Right ventricle myocardium inferior (tissue), 1 donor: ENCODE data around the gene TMC1. TPM values are rescaled to one million over a fixed set of nuclear protein-coding genes. Genes with fewer than 3 reads are reported as not detected.
"Not testable (repeated sequence)": the region's sequence is repeated elsewhere in the genome, so short reads cannot be mapped to it uniquely, and the experiment has no call there.

ENCODE experiments used
- ATAC-seq: fragments of 200-7000 bp; cut with Tn5 transposase; one replicate; pipeline ENCODE4 v1.9.1; 2020; ENCODE audit warnings: mild to moderate bottlenecking, moderate library complexity
- DNase-seq: peaks from one replicate; pipeline ENCODE4 v3.0.0; 2021; ENCODE audit errors: missing footprints
- intact Hi-C: fragments of 100-400 bp; cut with DNase I; formaldehyde crosslinking; loops from one replicate; pipeline ENCODE4 v1.11.0; 2022
- total RNA-seq: library from RNA; stranded (reverse); fragmentation: NEBNext Ultra II Directional; extraction: Animal tissue kit (Norgen Biotek cat#: 25700); gene quantifications from one replicate; pipeline ENCODE4 v1.2.1, GENCODE V29; 2021
- donor health status: DM: no; HTN: yes; CAD: no; lungs with severe emphysema.

Gene TMC1
- total RNA-seq, 1 donor from 2014 or later: not detected

DNA sequence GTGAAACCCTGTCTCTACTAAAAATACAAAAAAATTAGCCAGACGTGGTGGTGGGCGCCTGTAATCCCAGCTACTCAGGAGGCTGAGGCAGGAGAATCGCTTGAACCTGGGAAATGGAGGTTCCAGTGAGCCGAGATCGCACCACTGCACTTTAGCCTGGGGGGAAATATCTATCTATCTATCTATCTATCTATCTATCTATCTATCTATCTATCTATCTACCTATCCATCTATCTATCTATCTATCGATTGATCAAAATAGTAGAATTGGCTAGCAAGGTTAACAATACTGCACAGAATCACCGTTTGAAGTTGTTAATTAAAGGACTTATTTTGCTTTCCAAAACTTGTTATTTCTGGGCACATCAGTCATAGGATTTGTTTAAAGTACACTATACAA, 341.4 kb downstream of the TMC1 start:
- ATAC-seq, intact Hi-C loops, DNase-seq: not testable (repeated sequence)

DNA sequence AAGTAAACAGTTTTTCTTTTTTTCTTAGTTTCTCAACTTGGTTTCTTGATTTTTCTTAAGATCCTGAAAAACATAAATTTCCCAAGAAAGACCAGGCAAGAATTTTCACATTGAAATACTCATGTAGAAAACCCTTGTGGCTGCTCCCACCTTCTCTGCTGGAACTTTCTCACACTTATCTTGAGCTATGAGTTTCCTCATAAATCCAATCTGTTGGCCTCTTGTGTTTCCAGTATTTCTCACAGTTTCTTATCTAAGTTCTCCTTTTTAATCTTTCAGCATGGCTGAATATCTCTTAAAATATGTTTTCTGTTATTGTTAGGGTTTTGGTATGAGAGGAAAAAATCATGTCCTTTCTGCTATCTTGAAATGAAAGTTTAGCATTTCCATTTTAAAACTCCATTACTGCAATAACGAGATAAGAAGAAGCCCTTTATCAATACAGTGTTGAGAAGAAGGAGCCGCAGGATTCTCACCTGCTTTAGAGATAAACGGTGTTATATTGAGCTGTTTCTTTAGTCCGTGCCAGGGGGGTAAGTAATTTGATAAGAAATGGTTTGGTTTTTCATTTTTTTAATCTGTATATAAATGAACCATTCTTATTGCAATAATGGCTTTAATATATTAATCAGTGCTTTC, 342.2 kb downstream of the TMC1 start:
- intact Hi-C loops: no loop called here
- DNase-seq: no peak
- no peak for ATAC-seq

DNA sequence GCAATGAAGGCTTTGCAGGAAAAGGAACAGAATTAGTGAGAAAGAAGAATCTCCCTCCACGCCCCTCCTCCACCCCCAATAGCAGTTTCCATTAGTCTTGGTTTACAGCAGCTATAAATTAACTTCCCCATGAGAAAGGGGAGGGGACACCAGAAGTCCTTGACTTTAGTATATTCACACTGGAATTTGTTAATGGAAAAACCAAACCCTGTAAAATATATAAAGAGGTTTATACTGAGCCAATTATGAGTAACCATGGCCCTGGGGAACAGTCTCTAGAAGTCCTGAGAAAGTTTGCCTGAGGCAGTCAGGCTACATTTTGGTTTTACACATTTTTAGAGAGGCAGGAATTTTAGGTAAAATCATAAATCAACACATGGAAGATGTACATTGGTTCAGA, 342.9 kb downstream of the TMC1 start:
- ATAC-seq (no peak), DNase-seq (no peak)
- intact Hi-C loops: no loop called here

DNA sequence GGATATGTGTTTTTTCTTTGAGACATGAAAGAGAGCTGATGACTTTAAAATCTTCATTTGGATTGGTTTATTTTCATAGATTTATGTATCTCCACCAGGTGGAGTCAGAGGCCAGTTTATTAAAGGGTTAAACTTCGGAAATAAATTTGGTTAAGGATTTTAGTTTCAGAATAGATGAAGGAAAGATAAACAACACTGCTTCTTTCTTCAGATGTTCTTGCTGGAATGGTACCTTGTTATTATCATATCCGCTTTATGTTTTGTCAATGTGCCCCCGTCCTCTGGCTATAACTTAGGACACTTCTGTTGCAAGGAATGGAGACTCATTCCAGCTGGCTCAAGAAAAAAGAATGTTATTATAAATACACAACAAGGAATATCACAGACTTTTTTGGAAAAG, 350.3 kb downstream of the TMC1 start:
- ATAC-seq: no peak
- no peak for DNase-seq
- intact Hi-C loops: loop anchor here (1.0 to 2.0 kb wide), 2 partner anchors 152 to 213 kb away; no protein-coding TSS in a partner anchor

DNA sequence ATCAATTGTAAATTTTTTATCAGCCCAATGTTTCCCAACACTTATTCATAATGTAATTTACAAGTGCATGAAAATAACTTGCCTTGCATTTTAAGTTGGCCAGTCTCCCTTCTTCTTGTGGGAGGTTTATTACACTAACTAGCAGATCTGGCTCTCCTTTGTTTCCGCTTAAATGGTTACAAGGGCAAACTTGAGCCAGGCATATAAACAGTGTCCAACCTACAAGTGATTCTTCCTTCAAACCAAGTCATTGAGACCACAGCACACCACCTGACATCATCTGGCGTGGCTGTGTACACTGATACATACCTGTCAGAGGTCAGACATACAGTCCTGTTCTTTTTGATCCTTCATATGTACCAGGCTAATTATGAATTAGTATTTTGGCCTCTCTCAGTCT, 351.3 kb downstream of the TMC1 start:
- no peak for ATAC-seq
- DNase-seq: no peak
- intact Hi-C loops: loop anchor here (1.0 kb wide), 1 partner anchor 151 kb away; no protein-coding TSS in a partner anchor

DNA sequence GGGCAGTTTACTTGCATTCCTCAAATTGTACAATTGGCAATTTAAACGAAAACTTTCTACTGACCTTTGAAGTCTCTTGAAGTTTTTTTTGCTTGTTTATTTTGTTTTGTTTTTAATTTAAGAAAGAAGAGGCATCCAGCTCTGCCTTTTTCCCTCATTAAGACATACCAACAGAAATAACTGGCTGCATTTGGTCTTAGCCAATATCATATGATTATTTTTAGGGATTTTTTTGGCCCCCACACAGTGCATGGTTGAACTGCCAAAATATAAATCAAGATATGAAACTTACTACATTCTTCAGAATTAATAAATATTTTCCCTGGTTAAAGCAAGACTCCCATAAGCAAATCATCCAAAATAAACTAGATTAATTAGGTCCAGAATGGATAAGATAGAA, 352.0 kb downstream of the TMC1 start:
- DNase-seq (no peak), ATAC-seq (no peak)
- intact Hi-C loops: no loop called here

DNA sequence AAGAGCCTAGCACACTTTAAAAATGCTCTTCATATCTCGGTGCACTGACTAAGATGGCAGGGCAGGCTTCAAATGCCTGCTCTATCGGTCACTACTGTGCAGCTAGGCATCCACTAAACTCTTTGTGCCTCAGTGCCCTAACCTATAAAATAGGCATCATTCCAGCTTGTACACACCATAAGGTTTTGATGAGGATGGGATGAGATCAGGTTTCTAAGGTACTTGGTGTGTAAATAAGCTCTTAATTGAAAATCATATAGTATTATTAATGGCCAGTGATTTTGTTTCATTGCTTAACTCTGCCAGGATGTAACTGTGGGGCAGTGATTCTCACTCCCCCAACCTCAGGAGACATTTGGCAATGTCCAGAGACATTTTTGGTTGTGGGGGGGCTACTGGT, 352.9 kb downstream of the TMC1 start:
- intact Hi-C loops: no loop called here
- no peak for ATAC-seq
- no peak for DNase-seq

DNA sequence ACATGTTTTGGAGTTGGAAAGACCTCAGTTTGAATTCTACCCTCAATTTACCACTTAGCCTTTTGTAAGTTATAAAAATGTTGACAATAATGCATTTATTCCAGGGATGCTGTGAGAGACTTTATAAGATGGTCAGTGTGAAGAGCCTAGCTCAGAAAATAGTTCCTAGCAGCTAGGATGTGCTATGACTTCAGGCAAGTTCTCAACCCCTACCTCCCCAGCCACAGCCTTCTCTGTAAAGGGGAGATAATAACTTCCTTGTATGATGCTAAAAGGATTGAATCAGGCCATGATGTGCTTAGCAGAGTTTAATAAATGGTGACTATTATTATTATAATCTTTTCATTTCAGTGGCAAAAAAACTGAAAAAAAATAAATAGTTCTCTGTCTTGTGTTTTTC, 353.8 kb downstream of the TMC1 start:
- no peak for ATAC-seq
- intact Hi-C loops: no loop called here
- DNase-seq: no peak

DNA sequence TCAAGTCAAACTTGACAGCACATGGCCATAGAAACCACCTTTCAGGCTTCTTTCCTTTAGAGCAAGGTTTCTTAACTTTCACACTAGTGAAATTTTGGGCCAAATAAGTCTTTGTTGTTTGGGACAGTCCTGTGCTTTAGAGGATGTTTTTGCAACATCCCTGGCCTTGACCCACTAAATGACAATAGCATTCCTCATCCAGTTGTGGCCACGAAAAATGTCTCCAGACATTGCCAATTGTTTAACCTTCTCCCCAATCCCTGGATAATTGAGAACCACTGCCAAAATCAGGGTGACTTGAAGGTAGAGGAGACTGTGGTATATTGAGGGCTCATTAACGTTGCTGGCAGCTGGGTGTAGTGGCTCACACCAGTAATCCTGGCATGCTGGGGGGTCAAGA, 359.4 kb downstream of the TMC1 start:
- ATAC-seq (no peak), DNase-seq (no peak)
- intact Hi-C loops: no loop called here

DNA sequence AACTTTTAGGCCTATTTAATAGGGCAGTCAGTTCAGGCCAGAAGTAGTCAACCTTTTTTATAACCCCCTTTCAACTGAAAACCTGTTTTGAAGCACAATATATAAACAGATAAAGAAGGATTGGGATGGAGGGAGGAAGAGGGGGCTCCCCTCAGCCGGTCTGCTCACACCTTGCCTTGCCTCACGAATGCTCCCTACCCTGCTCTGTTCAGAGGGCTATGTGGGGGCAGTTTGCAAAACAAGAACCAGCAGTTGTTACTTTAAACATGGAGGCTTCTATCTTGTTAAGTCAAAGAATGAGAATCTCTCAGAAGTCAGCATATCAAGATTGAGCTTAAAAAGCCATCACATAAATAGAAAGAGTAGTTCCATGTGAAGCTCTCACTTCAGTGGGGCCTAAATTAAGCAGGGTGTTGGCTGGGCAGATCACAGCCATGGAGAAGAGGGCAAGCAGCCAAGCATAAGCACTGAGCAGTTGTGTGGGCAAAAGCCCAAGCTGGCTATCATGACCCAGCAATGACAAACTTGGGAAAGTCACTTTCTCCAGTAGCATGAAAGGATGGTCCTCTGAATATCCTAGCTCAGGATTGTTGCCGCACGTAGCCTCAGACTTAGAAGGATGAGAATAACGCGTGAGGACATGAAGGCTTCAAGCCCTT, 360.8 kb downstream of the TMC1 start:
- intact Hi-C loops: no loop called here
- DNase-seq: peak; percentile 72
- ATAC-seq: peak; percentile 97

DNA sequence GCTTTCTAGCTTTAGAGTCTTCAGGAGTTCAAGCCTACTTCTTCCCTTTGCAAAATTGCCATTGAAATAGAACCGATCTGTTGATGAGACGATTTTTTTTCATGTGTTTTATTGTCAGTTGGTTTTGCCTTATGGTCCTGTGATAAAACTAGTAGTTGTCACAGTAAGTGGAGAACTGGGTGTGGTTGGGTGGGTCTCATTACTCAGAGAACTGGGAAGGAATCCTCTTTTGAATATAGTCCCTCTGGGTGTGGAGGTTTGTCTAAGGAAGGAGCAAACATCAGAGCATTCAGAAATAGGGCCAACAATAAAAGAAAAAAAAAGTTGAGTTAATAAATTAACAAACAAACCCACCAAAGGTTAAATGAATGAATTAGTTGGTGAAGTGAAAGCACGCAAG, 362.5 kb downstream of the TMC1 start:
- DNase-seq (no peak), ATAC-seq (no peak)
- intact Hi-C loops: no loop called here

DNA sequence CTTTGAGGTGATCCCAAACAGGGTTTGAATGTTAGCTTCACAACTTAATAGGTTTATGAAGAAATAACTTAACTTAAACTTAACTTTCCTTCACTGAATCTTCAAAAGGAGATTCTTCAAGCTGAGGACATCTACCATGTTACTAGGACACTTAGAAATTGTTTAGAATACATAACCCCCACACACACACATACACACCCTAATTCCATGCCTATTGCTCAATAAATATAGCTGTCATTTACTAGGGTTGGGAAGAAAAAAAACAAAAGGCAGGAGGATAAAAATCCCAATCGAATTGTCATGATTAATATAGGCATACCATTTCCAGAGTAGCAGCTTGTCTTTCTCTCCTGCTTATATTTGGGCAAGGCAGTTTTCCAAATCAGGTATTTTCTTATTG, 363.1 kb downstream of the TMC1 start:
- no peak for ATAC-seq
- DNase-seq: no peak

More for the DNA sequence above, 363.1 kb downstream of the TMC1 start:
- intact Hi-C loops: no loop called here

Other genes with a start within 250 kb of the TMC1 start
- 174 TPM for gene ZFAND5, start 156.4 kb upstream of the TMC1 start, total RNA-seq